ENCODE data around the gene PAK3.

PAK3 gene

GRCh38 chrX:111095974-111096895 lies at the start of gene PAK3:
PAK3 (plus strand) TSS chrX:111096191; CDS start chrX:111123104, 26,913 bp downstream.
- Histone ChIP-seq H3K4me3 (ENCODE audit: low read depth in 1 of 2, low read length in 2 of 2) (peak within 1 kb of the TSS; percentile 36 to 44), H3K27me3 (ENCODE audit: control insufficient read depth in 1 of 2, insufficient read depth in 2 of 2, low read length in 2 of 2) (peaks cover 21 to 38% of the 10 kb centered on the region in 2 donors), H3K9ac (ENCODE audit: low read length) (peak within 1 kb of the TSS; percentile 11), H3K9me3 (ENCODE audit: low read length) (no peaks in the 10 kb centered on the region), H3K27ac (ENCODE audit: low read depth, low read length) (no peak within 1 kb of the TSS), H3K4me1 (ENCODE audit: insufficient read depth, low read length) (no peaks in the 10 kb centered on the region), H3K36me3 (ENCODE audit: insufficient read depth, low read length) (no peaks in the 10 kb centered on the region)

GRCh38 chrX:111047575-111047974 lies 48.4 kb upstream of the PAK3 start:
- H3K9me3 ChIP-seq (ENCODE audit: low read length) = no peaks in the 10 kb centered on the region
- H3K4me3 ChIP-seq (ENCODE audit: low read depth in 1 of 2, low read length in 2 of 2) = no peak overlapping the region
- H3K9ac ChIP-seq (ENCODE audit: low read length) = no peak overlapping the region
- peaks cover 0 to 3% of the 10 kb centered on the region in 2 donors for H3K27me3 ChIP-seq (ENCODE audit: control insufficient read depth in 1 of 2, insufficient read depth in 2 of 2, low read length in 2 of 2)
- H3K4me1 ChIP-seq (ENCODE audit: insufficient read depth, low read length) = no peaks in the 10 kb centered on the region
- no peak overlapping the region for H3K27ac ChIP-seq (ENCODE audit: low read depth, low read length)
- H3K36me3 ChIP-seq (ENCODE audit: insufficient read depth, low read length) = no peaks in the 10 kb centered on the region

GRCh38 chrX:111052478-111052877 lies 43.5 kb upstream of the PAK3 start:
- no peaks in the 10 kb centered on the region for H3K9me3 ChIP-seq (ENCODE audit: low read length)
- H3K4me1 ChIP-seq (ENCODE audit: insufficient read depth, low read length) = no peaks in the 10 kb centered on the region
- no peak overlapping the region for H3K4me3 ChIP-seq (ENCODE audit: low read depth in 1 of 2, low read length in 2 of 2)
- no peak overlapping the region for H3K27ac ChIP-seq (ENCODE audit: low read depth, low read length)
- no peaks in the 10 kb centered on the region for H3K27me3 ChIP-seq (ENCODE audit: control insufficient read depth in 1 of 2, insufficient read depth in 2 of 2, low read length in 2 of 2)
- no peaks in the 10 kb centered on the region for H3K36me3 ChIP-seq (ENCODE audit: insufficient read depth, low read length)
- no peak overlapping the region for H3K9ac ChIP-seq (ENCODE audit: low read length)

- Histone ChIP-seq H3K9ac (ENCODE audit: low read length) (no peak overlapping the region), H3K4me1 (ENCODE audit: insufficient read depth, low read length) (no peaks in the 10 kb centered on the region), H3K4me3 (ENCODE audit: low read depth in 1 of 2, low read length in 2 of 2) (no peak overlapping the region), H3K27me3 (ENCODE audit: control insufficient read depth in 1 of 2, insufficient read depth in 2 of 2, low read length in 2 of 2) (peaks cover 0 to 7% of the 10 kb centered on the region in 2 donors), H3K9me3 (ENCODE audit: low read length) (no peaks in the 10 kb centered on the region), H3K27ac (ENCODE audit: low read depth, low read length) (no peak overlapping the region), H3K36me3 (ENCODE audit: insufficient read depth, low read length) (no peaks in the 10 kb centered on the region)
These were observed 24.3 kb upstream of the PAK3 start for GRCh38 chrX:111071542-111072277.

- Histone ChIP-seq H3K27me3 (ENCODE audit: control insufficient read depth in 1 of 2, insufficient read depth in 2 of 2, low read length in 2 of 2) (peaks cover 0 to 2% of the 10 kb centered on the region in 2 donors), H3K9ac (ENCODE audit: low read length) (no peak overlapping the region), H3K36me3 (ENCODE audit: insufficient read depth, low read length) (no peaks in the 10 kb centered on the region), H3K27ac (ENCODE audit: low read depth, low read length) (no peak overlapping the region), H3K9me3 (ENCODE audit: low read length) (no peaks in the 10 kb centered on the region), H3K4me1 (ENCODE audit: insufficient read depth, low read length) (no peaks in the 10 kb centered on the region), H3K4me3 (ENCODE audit: low read depth in 1 of 2, low read length in 2 of 2) (no peak overlapping the region)
These were observed 12.9 kb upstream of the PAK3 start for GRCh38 chrX:111083081-111083480.

GRCh38 chrX:111086591-111087006 lies 9.4 kb upstream of the PAK3 start:
- Histone ChIP-seq H3K9me3 (ENCODE audit: low read length) (no peaks in the 10 kb centered on the region), H3K4me3 (ENCODE audit: low read depth in 1 of 2, low read length in 2 of 2) (no peak overlapping the region), H3K27me3 (ENCODE audit: control insufficient read depth in 1 of 2, insufficient read depth in 2 of 2, low read length in 2 of 2) (peaks cover 7 to 13% of the 10 kb centered on the region in 2 donors), H3K27ac (ENCODE audit: low read depth, low read length) (no peak overlapping the region), H3K9ac (ENCODE audit: low read length) (no peak overlapping the region), H3K36me3 (ENCODE audit: insufficient read depth, low read length) (no peaks in the 10 kb centered on the region), H3K4me1 (ENCODE audit: insufficient read depth, low read length) (no peaks in the 10 kb centered on the region)

- Histone ChIP-seq H3K27me3 (ENCODE audit: control insufficient read depth in 1 of 2, insufficient read depth in 2 of 2, low read length in 2 of 2) (peaks cover 7 to 14% of the 10 kb centered on the region in 2 donors), H3K4me3 (ENCODE audit: low read depth in 1 of 2, low read length in 2 of 2) (no peak overlapping the region), H3K27ac (ENCODE audit: low read depth, low read length) (no peak overlapping the region)
These were observed 7.4 kb upstream of the PAK3 start for GRCh38 chrX:111088628-111089027.

GRCh38 chrX:111090458-111090857 lies 5.5 kb upstream of the PAK3 start:
- Histone ChIP-seq H3K4me3 (ENCODE audit: low read depth in 1 of 2, low read length in 2 of 2) (no peak overlapping the region), H3K4me1 (ENCODE audit: insufficient read depth, low read length) (no peaks in the 10 kb centered on the region), H3K36me3 (ENCODE audit: insufficient read depth, low read length) (no peaks in the 10 kb centered on the region), H3K27me3 (ENCODE audit: control insufficient read depth in 1 of 2, insufficient read depth in 2 of 2, low read length in 2 of 2) (peaks cover 8 to 14% of the 10 kb centered on the region in 2 donors), H3K27ac (ENCODE audit: low read depth, low read length) (no peak overlapping the region), H3K9ac (ENCODE audit: low read length) (no peak overlapping the region), H3K9me3 (ENCODE audit: low read length) (no peaks in the 10 kb centered on the region)

More at GRCh38 chrX:111088628-111089027, 7.4 kb upstream of the PAK3 start:
- H3K4me1 ChIP-seq (ENCODE audit: insufficient read depth, low read length) = no peaks in the 10 kb centered on the region
- H3K9ac ChIP-seq (ENCODE audit: low read length) = no peak overlapping the region
- no peaks in the 10 kb centered on the region for H3K9me3 ChIP-seq (ENCODE audit: low read length)
- H3K36me3 ChIP-seq (ENCODE audit: insufficient read depth, low read length) = no peaks in the 10 kb centered on the region

- H3K4me1 ChIP-seq (ENCODE audit: insufficient read depth, low read length) = peaks cover 15% of the 10 kb centered on the region
These were observed 2.9 kb downstream of the PAK3 start for GRCh38 chrX:111098874-111099273.

GRCh38 chrX:111100191-111100590 lies 4.2 kb downstream of the PAK3 start:
- no peak overlapping the region for H3K4me3 ChIP-seq (ENCODE audit: low read depth in 1 of 2, low read length in 2 of 2)
- H3K27ac ChIP-seq (ENCODE audit: low read depth, low read length) = no peak overlapping the region
- no peaks in the 10 kb centered on the region for H3K9me3 ChIP-seq (ENCODE audit: low read length)
- H3K9ac ChIP-seq (ENCODE audit: low read length) = no peak overlapping the region
- H3K4me1 ChIP-seq (ENCODE audit: insufficient read depth, low read length) = peaks cover 15% of the 10 kb centered on the region
- H3K36me3 ChIP-seq (ENCODE audit: insufficient read depth, low read length) = no peaks in the 10 kb centered on the region
- H3K27me3 ChIP-seq (ENCODE audit: control insufficient read depth in 1 of 2, insufficient read depth in 2 of 2, low read length in 2 of 2) = peaks cover 16 to 38% of the 10 kb centered on the region in 2 donors

More at GRCh38 chrX:111098874-111099273, 2.9 kb downstream of the PAK3 start:
- Histone ChIP-seq H3K27ac (ENCODE audit: low read depth, low read length) (no peak overlapping the region), H3K27me3 (ENCODE audit: control insufficient read depth in 1 of 2, insufficient read depth in 2 of 2, low read length in 2 of 2) (peaks cover 16 to 38% of the 10 kb centered on the region in 2 donors), H3K36me3 (ENCODE audit: insufficient read depth, low read length) (no peaks in the 10 kb centered on the region), H3K9ac (ENCODE audit: low read length) (no peak overlapping the region), H3K9me3 (ENCODE audit: low read length) (no peaks in the 10 kb centered on the region), H3K4me3 (ENCODE audit: low read depth in 1 of 2, low read length in 2 of 2) (no peak overlapping the region)

- Histone ChIP-seq H3K4me3 (ENCODE audit: low read depth in 1 of 2, low read length in 2 of 2) (no peak overlapping the region), H3K9ac (ENCODE audit: low read length) (no peak overlapping the region), H3K4me1 (ENCODE audit: insufficient read depth, low read length) (peaks cover 15% of the 10 kb centered on the region), H3K36me3 (ENCODE audit: insufficient read depth, low read length) (no peaks in the 10 kb centered on the region), H3K9me3 (ENCODE audit: low read length) (no peaks in the 10 kb centered on the region), H3K27me3 (ENCODE audit: control insufficient read depth in 1 of 2, insufficient read depth in 2 of 2, low read length in 2 of 2) (peaks cover 16 to 28% of the 10 kb centered on the region in 2 donors), H3K27ac (ENCODE audit: low read depth, low read length) (no peak overlapping the region)
These were observed 5.6 kb downstream of the PAK3 start for GRCh38 chrX:111101580-111101979.
